HepG2 (cell line): ENCODE results near the gene CCDC88B. TPM values are rescaled to one million over a fixed set of nuclear protein-coding genes. Genes with fewer than 3 reads are reported as not detected.

Experiments used
- BORCS8-MEF2B ChIP-seq: sonication (generic); formaldehyde crosslinking; IDR thresholded peaks from 2 replicates; pipeline ENCODE4 v1.8.0; 2022; ENCODE audit warnings: mild to moderate bottlenecking, missing genetic modification reagents
- CHCHD3 ChIP-seq: sonication (generic); formaldehyde crosslinking; IDR thresholded peaks from 2 replicates; pipeline ENCODE4 v1.8.0; 2022; ENCODE audit warnings: mild to moderate bottlenecking, missing genetic modification reagents, moderate library complexity
- HMG20A ChIP-seq: IDR thresholded peaks from 2 replicates; pipeline ENCODE4 v1.6.1; 2016; ENCODE audit warnings: borderline replicate concordance
- JUND ChIP-seq: sonication (generic); formaldehyde crosslinking; IDR thresholded peaks from 2 replicates; pipeline ENCODE4 v1.8.0; 2022; ENCODE audit warnings: mild to moderate bottlenecking, missing genetic modification reagents
- KLF9 ChIP-seq: IDR thresholded peaks from 2 replicates; pipeline ENCODE4 v1.6.1; 2016; ENCODE audit warnings: low read depth
- MYC ChIP-seq: sonication (generic); formaldehyde crosslinking; IDR thresholded peaks from 2 replicates; pipeline ENCODE4 v1.9.0; 2021; ENCODE audit warnings: missing genetic modification reagents, borderline replicate concordance
- MYNN ChIP-seq: sonication (generic); formaldehyde crosslinking; IDR thresholded peaks from 2 replicates; pipeline ENCODE4 v1.4.0; 2020; ENCODE audit warnings: mild to moderate bottlenecking, low read depth, missing genetic modification reagents
- RNF2 ChIP-seq: fragments of 450-650 bp; conservative IDR thresholded peaks from 2 replicates; pipeline ENCODE4 v1.6.1; 2016; ENCODE audit warnings: low read depth
- ZNF138 ChIP-seq: sonication (generic); formaldehyde crosslinking; IDR thresholded peaks from 2 replicates; pipeline ENCODE4 v1.5.0; 2020; ENCODE audit warnings: mild to moderate bottlenecking, low read depth, missing genetic modification reagents
- ZNF335 ChIP-seq: sonication (generic); formaldehyde crosslinking; IDR thresholded peaks from 2 replicates; pipeline ENCODE4 v1.4.0; 2020; ENCODE audit warnings: missing genetic modification reagents
- ZNF432 ChIP-seq: sonication (generic); formaldehyde crosslinking; IDR thresholded peaks from 2 replicates; pipeline ENCODE4 v1.5.0; 2020; ENCODE audit warnings: missing genetic modification reagents, mild to moderate bottlenecking, borderline replicate concordance
- ZNF547 ChIP-seq: sonication (generic); formaldehyde crosslinking; IDR thresholded peaks from 2 replicates; pipeline ENCODE4 v1.5.1; 2020; ENCODE audit warnings: mild to moderate bottlenecking, missing genetic modification reagents
- ZNF747 ChIP-seq: sonication (generic); formaldehyde crosslinking; IDR thresholded peaks from 2 replicates; pipeline ENCODE4 v1.8.1; 2023; ENCODE audit warnings: missing genetic modification reagents, mild to moderate bottlenecking, borderline replicate concordance
- ZNF777 ChIP-seq: sonication (generic); formaldehyde crosslinking; IDR thresholded peaks from 2 replicates; pipeline ENCODE4 v1.4.0; 2020; ENCODE audit warnings: missing genetic modification reagents
- polyA plus RNA-seq, 8 experiments: library from polyadenylated mRNA; depleted of rRNA in 3 of 8; stranded (reverse) in 7 of 8; unstranded in 1 of 8; fragments of >200 nt; fragmentation: Illumina TruSeq in 4 of 8; extraction: Trizol in 4 of 8; gene quantifications; 2 replicates each; pipeline versions ENCODE4 v1.2.1 to v1.2.3, GENCODE V29; 2011 to 2016; ENCODE audit warnings: low read depth in 4 of 8, missing spikeins in 1 of 8, mixed read lengths in 1 of 8; ENCODE audit not compliant: insufficient read depth in 1 of 8
- total RNA-seq, 5 experiments: library from RNA; depleted of rRNA; stranded (reverse); fragments of >200 nt; fragmentation: Illumina TruSeq; extraction: Trizol; gene quantifications; 2 replicates each; pipeline ENCODE4 v1.2.3, GENCODE V29; 2016; ENCODE audit warnings: low read depth in 1 of 5
- TF ChIP-seq, protein P1 (sequence below): sonication (generic); formaldehyde crosslinking; IDR thresholded peaks from 2 replicates; pipeline ENCODE4 v1.4.0; 2020; ENCODE audit warnings: missing genetic modification reagents
- TF ChIP-seq, protein P2 (sequence below): IDR thresholded peaks from 2 replicates; pipeline ENCODE4 v1.6.1; 2016; ENCODE audit warnings: missing compliant biosample characterization, missing genetic modification reagents, borderline replicate concordance
- TF ChIP-seq, protein P3 (sequence below): sonication (generic); formaldehyde crosslinking; IDR thresholded peaks from 2 replicates; pipeline ENCODE4 v1.9.0; 2021; ENCODE audit warnings: mild to moderate bottlenecking, missing genetic modification reagents
- TF ChIP-seq, protein P4 (sequence below): sonication (generic); formaldehyde crosslinking; IDR thresholded peaks from 2 replicates; pipeline ENCODE4 v1.8.0; 2022; ENCODE audit warnings: low read depth, missing genetic modification reagents
- TF ChIP-seq, protein P5 (sequence below): sonication (generic); formaldehyde crosslinking; IDR thresholded peaks from 2 replicates; pipeline ENCODE4 v1.4.0; 2020; ENCODE audit warnings: low read depth, mild to moderate bottlenecking, missing genetic modification reagents

CCDC88B gene
- total and polyA plus RNA-seq, 2 of the 13 experiments (the other 11 are each of a cell fraction or from before 2014, with no cell fraction given), result 3.6 to 4.8 TPM

DNA sequence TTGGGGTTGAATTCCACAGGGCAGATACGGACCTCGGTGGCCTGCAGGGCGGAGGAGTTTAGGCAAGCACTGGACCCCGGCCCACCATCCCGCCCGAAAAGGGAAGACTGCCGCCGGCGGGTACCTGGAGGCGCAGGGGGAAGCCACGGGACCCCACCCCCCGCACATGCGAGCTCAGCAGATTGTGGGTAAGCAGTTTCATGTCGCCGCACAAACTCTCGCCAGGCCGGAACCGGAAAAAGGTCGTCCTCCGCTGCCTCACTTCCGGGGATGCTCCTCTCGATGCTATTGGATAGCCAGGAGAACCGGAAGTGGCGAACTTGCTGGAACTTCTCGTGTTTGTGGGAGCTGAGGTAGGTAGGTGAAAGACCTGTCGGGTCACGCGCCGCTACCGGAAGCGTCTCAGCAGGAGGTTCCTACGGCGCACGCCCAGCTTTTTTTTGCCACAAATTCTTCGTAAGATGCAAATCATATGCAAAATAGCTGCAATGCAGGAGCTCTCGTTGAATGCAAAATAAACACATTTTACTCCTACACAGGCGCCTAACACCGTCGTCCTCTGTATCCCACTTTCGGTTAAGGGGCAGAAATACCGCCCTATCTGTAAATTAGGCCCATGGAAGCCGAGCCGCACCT lies 22.6 kb upstream of the CCDC88B start, which contains the start of gene TRMT112 (continued):
- TF ChIP-seq BORCS8-MEF2B (CRISPR knock-in tag) (peak; percentile 56; the same call in 1 of the 2 replicates), KLF9 (no peak; the same call in 1 of the 2 replicates), ZNF432 (CRISPR knock-in tag) (no peak), JUND (CRISPR knock-in tag) (no peak), ZNF777 (peak; percentile 10; the same call in 1 of the 2 replicates), ZNF747 (CRISPR knock-in tag) (peak; percentile 72; the same call in 1 of the 2 replicates), MYC (CRISPR knock-in tag) (no peak; the same call in 1 of the 2 replicates), RNF2 (no peak), ZNF335 (CRISPR knock-in tag) (no peak), HMG20A (CRISPR knock-in tag) (no peak), CHCHD3 (CRISPR knock-in tag) (no peak), ZNF138 (no peak), MYNN (CRISPR knock-in tag) (peak; percentile 83; the same call in 1 of the 2 replicates), ZNF547 (CRISPR knock-in tag) (no peak)
- TF ChIP-seq, protein P1, sequence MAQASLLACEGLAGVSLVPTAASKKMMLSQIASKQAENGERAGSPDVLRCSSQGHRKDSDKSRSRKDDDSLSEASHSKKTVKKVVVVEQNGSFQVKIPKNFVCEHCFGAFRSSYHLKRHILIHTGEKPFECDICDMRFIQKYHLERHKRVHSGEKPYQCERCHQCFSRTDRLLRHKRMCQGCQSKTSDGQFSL (CRISPR knock-in tag), result peak; percentile 57; the same call in 1 of the 2 replicates
- TF ChIP-seq, protein P2, sequence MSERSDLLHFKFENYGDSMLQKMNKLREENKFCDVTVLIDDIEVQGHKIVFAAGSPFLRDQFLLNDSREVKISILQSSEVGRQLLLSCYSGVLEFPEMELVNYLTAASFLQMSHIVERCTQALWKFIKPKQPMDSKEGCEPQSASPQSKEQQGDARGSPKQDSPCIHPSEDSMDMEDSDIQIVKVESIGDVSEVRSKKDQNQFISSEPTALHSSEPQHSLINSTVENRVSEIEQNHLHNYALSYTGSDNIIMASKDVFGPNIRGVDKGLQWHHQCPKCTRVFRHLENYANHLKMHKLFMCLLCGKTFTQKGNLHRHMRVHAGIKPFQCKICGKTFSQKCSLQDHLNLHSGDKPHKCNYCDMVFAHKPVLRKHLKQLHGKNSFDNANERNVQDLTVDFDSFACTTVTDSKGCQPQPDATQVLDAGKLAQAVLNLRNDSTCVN (CRISPR knock-in tag), result no peak; the same call in 1 of the 2 replicates
- TF ChIP-seq, protein P3, sequence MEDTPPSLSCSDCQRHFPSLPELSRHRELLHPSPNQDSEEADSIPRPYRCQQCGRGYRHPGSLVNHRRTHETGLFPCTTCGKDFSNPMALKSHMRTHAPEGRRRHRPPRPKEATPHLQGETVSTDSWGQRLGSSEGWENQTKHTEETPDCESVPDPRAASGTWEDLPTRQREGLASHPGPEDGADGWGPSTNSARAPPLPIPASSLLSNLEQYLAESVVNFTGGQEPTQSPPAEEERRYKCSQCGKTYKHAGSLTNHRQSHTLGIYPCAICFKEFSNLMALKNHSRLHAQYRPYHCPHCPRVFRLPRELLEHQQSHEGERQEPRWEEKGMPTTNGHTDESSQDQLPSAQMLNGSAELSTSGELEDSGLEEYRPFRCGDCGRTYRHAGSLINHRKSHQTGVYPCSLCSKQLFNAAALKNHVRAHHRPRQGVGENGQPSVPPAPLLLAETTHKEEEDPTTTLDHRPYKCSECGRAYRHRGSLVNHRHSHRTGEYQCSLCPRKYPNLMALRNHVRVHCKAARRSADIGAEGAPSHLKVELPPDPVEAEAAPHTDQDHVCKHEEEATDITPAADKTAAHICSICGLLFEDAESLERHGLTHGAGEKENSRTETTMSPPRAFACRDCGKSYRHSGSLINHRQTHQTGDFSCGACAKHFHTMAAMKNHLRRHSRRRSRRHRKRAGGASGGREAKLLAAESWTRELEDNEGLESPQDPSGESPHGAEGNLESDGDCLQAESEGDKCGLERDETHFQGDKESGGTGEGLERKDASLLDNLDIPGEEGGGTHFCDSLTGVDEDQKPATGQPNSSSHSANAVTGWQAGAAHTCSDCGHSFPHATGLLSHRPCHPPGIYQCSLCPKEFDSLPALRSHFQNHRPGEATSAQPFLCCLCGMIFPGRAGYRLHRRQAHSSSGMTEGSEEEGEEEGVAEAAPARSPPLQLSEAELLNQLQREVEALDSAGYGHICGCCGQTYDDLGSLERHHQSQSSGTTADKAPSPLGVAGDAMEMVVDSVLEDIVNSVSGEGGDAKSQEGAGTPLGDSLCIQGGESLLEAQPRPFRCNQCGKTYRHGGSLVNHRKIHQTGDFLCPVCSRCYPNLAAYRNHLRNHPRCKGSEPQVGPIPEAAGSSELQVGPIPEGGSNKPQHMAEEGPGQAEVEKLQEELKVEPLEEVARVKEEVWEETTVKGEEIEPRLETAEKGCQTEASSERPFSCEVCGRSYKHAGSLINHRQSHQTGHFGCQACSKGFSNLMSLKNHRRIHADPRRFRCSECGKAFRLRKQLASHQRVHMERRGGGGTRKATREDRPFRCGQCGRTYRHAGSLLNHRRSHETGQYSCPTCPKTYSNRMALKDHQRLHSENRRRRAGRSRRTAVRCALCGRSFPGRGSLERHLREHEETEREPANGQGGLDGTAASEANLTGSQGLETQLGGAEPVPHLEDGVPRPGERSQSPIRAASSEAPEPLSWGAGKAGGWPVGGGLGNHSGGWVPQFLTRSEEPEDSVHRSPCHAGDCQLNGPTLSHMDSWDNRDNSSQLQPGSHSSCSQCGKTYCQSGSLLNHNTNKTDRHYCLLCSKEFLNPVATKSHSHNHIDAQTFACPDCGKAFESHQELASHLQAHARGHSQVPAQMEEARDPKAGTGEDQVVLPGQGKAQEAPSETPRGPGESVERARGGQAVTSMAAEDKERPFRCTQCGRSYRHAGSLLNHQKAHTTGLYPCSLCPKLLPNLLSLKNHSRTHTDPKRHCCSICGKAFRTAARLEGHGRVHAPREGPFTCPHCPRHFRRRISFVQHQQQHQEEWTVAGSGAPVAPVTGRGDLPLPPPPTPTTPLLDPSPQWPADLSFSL (CRISPR knock-in tag), result no peak
- TF ChIP-seq, protein P4, sequence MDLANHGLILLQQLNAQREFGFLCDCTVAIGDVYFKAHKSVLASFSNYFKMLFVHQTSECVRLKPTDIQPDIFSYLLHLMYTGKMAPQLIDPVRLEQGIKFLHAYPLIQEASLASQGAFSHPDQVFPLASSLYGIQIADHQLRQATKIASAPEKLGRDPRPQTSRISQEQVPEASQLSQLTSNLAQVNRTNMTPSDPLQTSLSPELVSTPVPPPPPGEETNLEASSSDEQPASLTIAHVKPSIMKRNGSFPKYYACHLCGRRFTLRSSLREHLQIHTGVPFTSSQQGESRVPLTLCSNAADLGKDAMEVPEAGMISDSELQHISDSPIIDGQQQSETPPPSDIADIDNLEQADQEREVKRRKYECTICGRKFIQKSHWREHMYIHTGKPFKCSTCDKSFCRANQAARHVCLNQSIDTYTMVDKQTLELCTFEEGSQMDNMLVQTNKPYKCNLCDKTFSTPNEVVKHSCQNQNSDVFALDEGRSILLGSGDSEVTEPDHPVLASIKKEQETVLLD, result no peak; the same call in 1 of the 2 replicates
- TF ChIP-seq, protein P5, sequence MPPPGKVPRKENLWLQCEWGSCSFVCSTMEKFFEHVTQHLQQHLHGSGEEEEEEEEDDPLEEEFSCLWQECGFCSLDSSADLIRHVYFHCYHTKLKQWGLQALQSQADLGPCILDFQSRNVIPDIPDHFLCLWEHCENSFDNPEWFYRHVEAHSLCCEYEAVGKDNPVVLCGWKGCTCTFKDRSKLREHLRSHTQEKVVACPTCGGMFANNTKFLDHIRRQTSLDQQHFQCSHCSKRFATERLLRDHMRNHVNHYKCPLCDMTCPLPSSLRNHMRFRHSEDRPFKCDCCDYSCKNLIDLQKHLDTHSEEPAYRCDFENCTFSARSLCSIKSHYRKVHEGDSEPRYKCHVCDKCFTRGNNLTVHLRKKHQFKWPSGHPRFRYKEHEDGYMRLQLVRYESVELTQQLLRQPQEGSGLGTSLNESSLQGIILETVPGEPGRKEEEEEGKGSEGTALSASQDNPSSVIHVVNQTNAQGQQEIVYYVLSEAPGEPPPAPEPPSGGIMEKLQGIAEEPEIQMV (CRISPR knock-in tag), result no peak
